Body of pancreas (tissue), 4 donors: ENCODE measurements around the gene DNAJC6.

ENCODE experiments used
- POLR2A ChIP-seq, 3 donors: fragments of 450-650 bp; IDR thresholded peaks; one replicate each; pipeline ENCODE4 v1.6.1; 2016; ENCODE audit warnings: antibody characterized with exemption in 3 of 3, mild to moderate bottlenecking in 2 of 3
- TF ChIP-seq, protein P1 (sequence below), 7 experiments: fragments of 450-650 bp in 4 of 7; fragments of 200-600 bp in 3 of 7; sonication (generic) in 3 of 7; IDR thresholded peaks; one replicate each; pipeline ENCODE4 v1.5.1; 2016 to 2019; ENCODE audit warnings: antibody characterized with exemption in 7 of 7

DNA sequence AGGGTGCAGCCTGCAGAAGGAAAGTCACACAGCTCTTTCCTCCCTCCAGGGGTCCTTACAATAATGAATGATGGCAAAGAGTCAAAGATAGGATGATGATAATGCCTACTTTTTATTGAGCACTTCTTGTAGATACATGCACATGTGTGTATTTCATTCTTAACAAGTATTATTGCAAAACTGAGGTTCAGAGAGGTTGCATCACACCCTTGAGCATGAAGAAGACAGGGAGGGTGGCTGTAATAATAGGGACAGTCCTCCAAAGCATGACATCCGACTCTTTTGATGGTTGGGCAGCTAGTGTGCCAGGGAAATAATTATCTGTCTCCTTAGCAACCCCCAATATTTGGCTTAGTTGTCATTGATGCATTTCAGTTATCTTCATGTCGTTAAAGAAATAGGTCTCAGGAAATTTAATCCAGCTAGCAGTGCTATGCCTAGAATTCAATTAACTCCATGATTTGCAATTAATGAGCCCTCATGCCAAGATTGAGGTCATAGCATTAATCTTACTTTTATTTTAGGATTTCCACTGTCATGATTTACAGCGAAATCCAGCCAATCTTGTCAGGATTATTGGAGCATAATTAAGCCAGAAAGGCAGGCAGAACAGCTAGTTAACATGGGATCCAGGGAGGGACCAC, 35.0 kb downstream of the DNAJC6 start:
- TF ChIP-seq POLR2A (IDR thresholded peaks at IDR 0.05) = no peak
- TF ChIP-seq, protein P1, sequence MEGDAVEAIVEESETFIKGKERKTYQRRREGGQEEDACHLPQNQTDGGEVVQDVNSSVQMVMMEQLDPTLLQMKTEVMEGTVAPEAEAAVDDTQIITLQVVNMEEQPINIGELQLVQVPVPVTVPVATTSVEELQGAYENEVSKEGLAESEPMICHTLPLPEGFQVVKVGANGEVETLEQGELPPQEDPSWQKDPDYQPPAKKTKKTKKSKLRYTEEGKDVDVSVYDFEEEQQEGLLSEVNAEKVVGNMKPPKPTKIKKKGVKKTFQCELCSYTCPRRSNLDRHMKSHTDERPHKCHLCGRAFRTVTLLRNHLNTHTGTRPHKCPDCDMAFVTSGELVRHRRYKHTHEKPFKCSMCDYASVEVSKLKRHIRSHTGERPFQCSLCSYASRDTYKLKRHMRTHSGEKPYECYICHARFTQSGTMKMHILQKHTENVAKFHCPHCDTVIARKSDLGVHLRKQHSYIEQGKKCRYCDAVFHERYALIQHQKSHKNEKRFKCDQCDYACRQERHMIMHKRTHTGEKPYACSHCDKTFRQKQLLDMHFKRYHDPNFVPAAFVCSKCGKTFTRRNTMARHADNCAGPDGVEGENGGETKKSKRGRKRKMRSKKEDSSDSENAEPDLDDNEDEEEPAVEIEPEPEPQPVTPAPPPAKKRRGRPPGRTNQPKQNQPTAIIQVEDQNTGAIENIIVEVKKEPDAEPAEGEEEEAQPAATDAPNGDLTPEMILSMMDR (IDR thresholded peaks at IDR 0.05) = no peak
